Pancreas (tissue), 10 donors: Measurements from ENCODE around the gene COX10. TPM values are rescaled to one million over a fixed set of nuclear protein-coding genes. Genes with fewer than 3 reads are reported as not detected.
"Not testable (repeated sequence)": the region's sequence is repeated elsewhere in the genome, so short reads cannot be mapped to it uniquely, and the experiment has no call there.

Experiments
- ATAC-seq, 4 donors: fragments of 200-7000 bp; cut with Tn5 transposase; one replicate each; pipeline versions ENCODE4 v1.8.0 to v1.9.1; 2020; ENCODE audit warnings: mild to moderate bottlenecking in 4 of 4, moderate library complexity in 4 of 4
- DNase-seq, 6 donors: peaks; one replicate each; pipeline ENCODE4 v3.0.0-alpha.2; 2020
- FAIRE-seq: peaks from 2 replicates; lab custom pipeline; 2012; peaks lifted over from hg19 to GRCh38; lab: Jason Lieb, UNC
- H3K27ac ChIP-seq, 4 donors: fragments of 200-600 bp; sonication (generic); 1 replicate in 3 of 4; 2 replicates in 1 of 4; pipeline versions ENCODE4 v1.5.0 to v1.8.0; 2020
- H3K27me3 ChIP-seq, 4 donors: fragments of 200-600 bp; one replicate each; pipeline ENCODE4 v1.8.0; 2021
- H3K36me3 ChIP-seq, 3 donors: fragments of 200-600 bp; sonication (generic) in 1 of 3; one replicate each; pipeline versions ENCODE4 v1.5.0 to v1.8.0; 2020 to 2021
- H3K4me1 ChIP-seq, 3 donors: fragments of 200-600 bp; one replicate each; pipeline ENCODE4 v1.8.0; 2021
- H3K4me3 ChIP-seq, 4 donors: fragments of 200-600 bp; sonication (generic) in 2 of 4; one replicate each; pipeline versions ENCODE4 v1.5.0 to v1.8.0; 2020 to 2021
- H3K9me3 ChIP-seq, 4 donors: fragments of 200-600 bp; one replicate each; pipeline ENCODE4 v1.8.0; 2021
- CTCF ChIP-seq, 4 donors: fragments of 200-600 bp; sonication (generic) in 3 of 4; IDR thresholded peaks; one replicate each; pipeline versions ENCODE4 v1.5.0 to v1.8.0; 2021; ENCODE audit warnings: antibody characterized with exemption in 4 of 4
- WGBS, 2 donors: extraction: QIAGEN DNeasy Blood & Tissue Kit; methylation state at CpG; one replicate each; pipeline ENCODE4 v1.1.7; 2013; 5-methylcytosine and 5-hydroxymethylcytosine counted together
- intact Hi-C, 3 donors: fragments of 100-400 bp; cut with DNase I; formaldehyde crosslinking; loops; one replicate each; pipeline versions ENCODE4 v1.11.1 to v1.14.2; 2022
- polyA plus RNA-seq, 2 donors: library from polyadenylated mRNA; stranded (reverse); fragments of 200-250 nt; gene quantifications; one replicate each; pipeline ENCODE4 v1.2.3, GENCODE V29; 2013
- total RNA-seq, 6 donors: library from RNA; stranded (reverse); fragmentation: NEBNext Ultra II Directional in 4 of 6; extraction: Animal tissue kit (Norgen Biotek cat#: 25700) in 4 of 6; gene quantifications; one replicate each; pipeline versions ENCODE4 v1.2.1 to v1.2.4, GENCODE V29; 2021 to 2023
- donor health status: healthy with polysubstance abuse.
- donor health status: DM: no; HTN: no; CAD: no; lungs with moderate emphysema.
- donor health status: DM: no; HTN: no; CAD: no.
- donor health status: control.
- donor health status: control.
- donor health status: Bipolar disorder and iron deficiency.
- donor health status: DM: yes; HTN: yes; CAD: no.
- donor health status: DM: no; HTN: no; CAD: no.
- donor health status: DM: no; HTN: no; CAD: no.
- donor health status: DM: yes; HTN: yes; CAD: no.

COX10 gene
- total and polyA plus RNA-seq, 8 donors: 4.4 to 10.3 (median 6.0) TPM

GRCh38 chr17:14236762-14237161 is 167.5 kb downstream of the COX10 start, which contains the start of gene CDRT15:
Gene CDRT15 (minus strand): TSS chr17:14236862. CDS start chr17:14236833, 29 bp downstream.
- WGBS, 2 donors: 77 to 93% methylated on average over 8 to 11 of the region's 11 CpGs
- DNase-seq, FAIRE-seq, H3K4me3 ChIP-seq, H3K36me3 ChIP-seq, H3K27ac ChIP-seq, H3K4me1 ChIP-seq, H3K27me3 ChIP-seq, ATAC-seq, intact Hi-C loops, H3K9me3 ChIP-seq: not testable (repeated sequence)

GRCh38 chr17:14239271-14239670 is 170.0 kb downstream of the COX10 start:
- ATAC-seq, intact Hi-C loops, H3K36me3 ChIP-seq, H3K9me3 ChIP-seq, H3K27ac ChIP-seq, DNase-seq, FAIRE-seq, H3K4me3 ChIP-seq, H3K27me3 ChIP-seq, H3K4me1 ChIP-seq: not testable (repeated sequence)
- WGBS, 2 donors: 83 to 92% methylated on average over 2 to 3 of the region's 5 CpGs

GRCh38 chr17:14245002-14245401 is 175.7 kb downstream of the COX10 start:
- ATAC-seq (no peak), DNase-seq (no peak), FAIRE-seq (no peak)
- no peak overlapping the region for H3K27ac ChIP-seq
- no peaks in the 10 kb centered on the region for H3K4me1 ChIP-seq
- H3K9me3 ChIP-seq: no peaks in the 10 kb centered on the region
- TF ChIP-seq CTCF (IDR thresholded peaks at IDR 0.05): no peak
- H3K27me3 ChIP-seq: no peaks in the 10 kb centered on the region
- WGBS, 2 donors: 46 to 48% methylated on average over 1 of the region's 1 CpG
- H3K36me3 ChIP-seq: no peaks in the 10 kb centered on the region
- intact Hi-C loops: no loop called here
- no peak overlapping the region for H3K4me3 ChIP-seq

- Histone ChIP-seq H3K27me3 (no peaks in the 10 kb centered on the region), H3K9me3 (no peaks in the 10 kb centered on the region), H3K27ac (no peak overlapping the region), H3K4me3 (no peak overlapping the region), H3K36me3 (no peaks in the 10 kb centered on the region), H3K4me1 (no peaks in the 10 kb centered on the region)
- no peak for DNase-seq
- no peak for TF ChIP-seq CTCF (IDR thresholded peaks at IDR 0.05)
- FAIRE-seq: no peak
- intact Hi-C loops: no loop called here
- WGBS, 2 donors: 62 to 63% methylated on average over 3 of the region's 3 CpGs
- ATAC-seq: no peak
Observed at GRCh38 chr17:14245629-14246028, 176.3 kb downstream of the COX10 start.

Other genes starting within 250 kb of the COX10 start
- gene CDRT15, start 167.4 kb downstream of the COX10 start, total RNA-seq: not detected
- gene CDRT15, start 167.4 kb downstream of the COX10 start, polyA plus RNA-seq: not detected
- 1 to 10 TPM in 4 of 6 donors, under 1 TPM in 2; 0.59 to 2.8 (median 1.5) TPM for gene HS3ST3B1, start 231.6 kb downstream of the COX10 start, total RNA-seq
- gene HS3ST3B1, start 231.6 kb downstream of the COX10 start, polyA plus RNA-seq: 1 to 10 TPM in 1 of 2 donors, under 1 TPM in 1; 0.30 to 2.3 TPM